ENCODE data around the gene MSI2.
A peak's percentile ranks its signal among the peaks of the same experiment; 100 is the strongest.

The MSI2 gene

GRCh38 chr17:57544401-57544800, 288.1 kb downstream of the MSI2 start:
- no peak for DNase-seq (ENCODE audit: low read depth)
- no peak for TF ChIP-seq CTCF (conservative IDR thresholded peaks at IDR 0.05; ENCODE audit: low read depth, low read length)
- no peak overlapping the region for H3K4me3 ChIP-seq (ENCODE audit: low read depth, low read length)

GRCh38 chr17:57544834-57545463, 288.6 kb downstream of the MSI2 start:
- no peak for TF ChIP-seq CTCF (conservative IDR thresholded peaks at IDR 0.05; ENCODE audit: low read depth, low read length)
- DNase-seq (ENCODE audit: low read depth): no peak
- no peak overlapping the region for H3K4me3 ChIP-seq (ENCODE audit: low read depth, low read length)

- no peak for DNase-seq (ENCODE audit: low read depth)
- H3K4me3 ChIP-seq (ENCODE audit: low read depth, low read length): no peak overlapping the region
- no peak for TF ChIP-seq CTCF (conservative IDR thresholded peaks at IDR 0.05; ENCODE audit: low read depth, low read length)
These were observed 289.5 kb downstream of the MSI2 start for GRCh38 chr17:57545731-57546342.

DNA sequence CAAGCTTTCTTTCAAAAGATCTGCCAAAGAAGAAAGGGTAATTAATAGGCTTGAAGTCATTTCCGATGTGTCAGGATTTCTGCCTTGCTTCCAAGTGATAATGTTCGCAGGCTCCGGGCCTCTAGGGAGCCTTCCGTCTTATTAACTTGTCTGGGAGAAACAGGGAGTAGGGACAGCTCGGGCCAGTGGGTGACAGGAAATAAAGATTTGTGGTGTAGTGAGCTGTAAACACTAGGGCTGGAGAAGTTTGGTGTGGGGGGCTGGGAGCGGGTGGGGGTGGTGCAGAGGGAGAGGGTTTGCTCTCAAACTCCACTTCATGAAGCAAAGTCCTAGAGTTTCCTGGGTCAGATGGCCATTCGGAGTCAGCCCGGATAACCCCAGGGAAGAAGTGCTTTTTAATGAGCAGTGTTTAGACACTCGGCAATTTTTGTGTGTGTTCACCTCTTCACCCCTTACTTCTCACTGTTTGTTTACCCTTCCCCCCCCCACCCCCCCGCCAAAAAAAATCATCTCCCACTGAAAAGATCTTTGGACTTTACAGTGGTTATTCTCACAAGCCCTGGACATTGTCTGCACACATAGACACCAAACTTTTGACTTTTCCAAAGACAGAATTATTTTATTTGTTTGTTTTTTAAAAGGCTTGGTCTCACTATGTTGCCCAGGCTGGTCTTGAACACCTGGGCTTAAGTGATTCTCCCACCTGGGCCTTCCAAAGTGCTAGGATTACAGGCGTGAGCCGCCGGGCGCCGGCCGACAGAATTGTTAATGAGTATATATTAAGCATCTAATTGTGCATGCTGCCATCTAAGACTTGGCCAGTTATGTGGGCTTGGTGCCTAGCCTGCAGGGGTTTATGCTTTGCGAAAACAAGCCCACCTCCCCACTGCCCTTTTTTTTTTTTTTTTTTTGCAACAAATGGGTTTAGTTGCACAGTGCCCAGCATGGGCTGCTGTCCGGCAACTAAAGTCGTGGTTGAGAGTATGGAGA, 292.4 kb downstream of the MSI2 start:
- H3K4me3 ChIP-seq (ENCODE audit: low read depth, low read length): no peak overlapping the region
- DNase-seq (ENCODE audit: low read depth): peak; percentile 31
- no peak for TF ChIP-seq CTCF (conservative IDR thresholded peaks at IDR 0.05; ENCODE audit: low read depth, low read length)

- no peak overlapping the region for H3K4me3 ChIP-seq (ENCODE audit: low read depth, low read length)
- no peak for TF ChIP-seq CTCF (conservative IDR thresholded peaks at IDR 0.05; ENCODE audit: low read depth, low read length)
These were observed 293.1 kb downstream of the MSI2 start for GRCh38 chr17:57549468-57549867.

GRCh38 chr17:57550016-57550415, 293.7 kb downstream of the MSI2 start:
- H3K4me3 ChIP-seq (ENCODE audit: low read depth, low read length): no peak overlapping the region
- no peak for DNase-seq (ENCODE audit: low read depth)
- TF ChIP-seq CTCF (conservative IDR thresholded peaks at IDR 0.05; ENCODE audit: low read depth, low read length): no peak

More at GRCh38 chr17:57549468-57549867, 293.1 kb downstream of the MSI2 start:
- no peak for DNase-seq (ENCODE audit: low read depth)

Measured in choroid plexus epithelial cell (primary cell).